Smooth muscle cell (in vitro differentiated cells): ENCODE results near the gene MUTYH. TPM values are rescaled to one million over a fixed set of nuclear protein-coding genes. Genes with fewer than 3 reads are reported as not detected.
"Not testable (repeated sequence)": the region's sequence is repeated elsewhere in the genome, so short reads cannot be mapped to it uniquely, and the experiment has no call there.

ENCODE experiments used
- DNase-seq: peaks from one replicate; lab custom pipeline; 2025; ENCODE audit not compliant: unreplicated experiment; lab: John Stamatoyannopoulos, UW
- H2AFZ ChIP-seq: fragments of 200-600 bp; sonication (generic); 2 replicates; pipeline ENCODE4 v1.6.0; 2016; ENCODE audit warnings: antibody characterized with exemption, low read depth, mild to moderate bottlenecking
- H3F3A ChIP-seq: fragments of 200-600 bp; sonication (generic); 2 replicates; pipeline ENCODE4 v1.6.0; 2017; ENCODE audit warnings: antibody characterized with exemption, low read depth
- H3K27ac ChIP-seq: fragments of 200-600 bp; sonication (generic); 2 replicates; pipeline ENCODE4 v1.5.1; 2016; ENCODE audit warnings: low read depth, mild to moderate bottlenecking
- H3K27me3 ChIP-seq: fragments of 200-600 bp; sonication (generic); 2 replicates; pipeline ENCODE4 v1.6.1; 2016; ENCODE audit warnings: low read depth, mild to moderate bottlenecking
- H3K36me3 ChIP-seq: fragments of 200-600 bp; sonication (generic); 2 replicates; pipeline ENCODE4 v1.5.1; 2016; ENCODE audit warnings: low read depth
- H3K4me1 ChIP-seq: fragments of 200-600 bp; sonication (generic); 2 replicates; pipeline ENCODE4 v1.5.1; 2016; ENCODE audit warnings: low read depth
- H3K4me2 ChIP-seq: fragments of 200-600 bp; sonication (generic); 2 replicates; pipeline ENCODE4 v1.6.0; 2016; ENCODE audit warnings: mild to moderate bottlenecking
- H3K4me3 ChIP-seq: fragments of 200-600 bp; sonication (generic); 2 replicates; pipeline ENCODE4 v1.5.1; 2016; ENCODE audit warnings: mild to moderate bottlenecking
- H3K79me2 ChIP-seq: fragments of 200-600 bp; sonication (generic); 2 replicates; pipeline ENCODE4 v1.6.0; 2016; ENCODE audit warnings: low read depth, mild to moderate bottlenecking
- H3K9ac ChIP-seq: fragments of 200-600 bp; sonication (generic); 2 replicates; pipeline ENCODE4 v1.6.0; 2016; ENCODE audit warnings: low read depth
- H3K9me3 ChIP-seq: fragments of 200-600 bp; sonication (generic); replicated peaks from 2 replicates; pipeline ENCODE4 v1.5.1; 2016; ENCODE audit warnings: low read depth
- H4K20me1 ChIP-seq: fragments of 200-600 bp; sonication (generic); 2 replicates; pipeline ENCODE4 v1.6.0; 2016; ENCODE audit warnings: low read depth
- CTCF ChIP-seq: fragments of 200-600 bp; sonication (generic); IDR thresholded peaks from 2 replicates; pipeline ENCODE4 v1.5.1; 2017; ENCODE audit warnings: borderline replicate concordance, mild to moderate bottlenecking, antibody characterized with exemption; ENCODE audit not compliant: insufficient read depth, poor library complexity, severe bottlenecking
- WGBS: methylation state at CpG from one replicate; pipeline ENCODE4 v1.1.7; 2016; ENCODE audit warnings: low lambda C conversion rate; 5-methylcytosine and 5-hydroxymethylcytosine counted together
- polyA plus RNA-seq: library from polyadenylated mRNA; unstranded; fragments of >200 nt; fragmentation: Nextera tagmentation; extraction: Ambion mirVana; gene quantifications from 2 replicates; pipeline ENCODE4 v1.2.1, GENCODE V29; 2016
- total RNA-seq: library from RNA; depleted of rRNA; stranded (reverse); fragments of >200 nt; gene quantifications from 2 replicates; pipeline ENCODE4 v1.2.3, GENCODE V29; 2014

The MUTYH gene
- total and polyA plus RNA-seq, 2 experiments from 2014 or later, result 12.1 to 16.5 TPM

- WGBS, result 76% methylated on average over 2 of the region's 2 CpGs
- H3K36me3 ChIP-seq, result no peaks in the 10 kb centered on the region
- no peaks in the 10 kb centered on the region for H3K9me3 ChIP-seq
- no peaks in the 10 kb centered on the region for H3F3A ChIP-seq
- no peak overlapping the region for H3K4me2 ChIP-seq
- DNase-seq, result no peak
- no peak overlapping the region for H2AFZ ChIP-seq
- H3K27ac ChIP-seq, result no peak overlapping the region
- H3K4me3 ChIP-seq, result no peak overlapping the region
- no peaks in the 10 kb centered on the region for H3K4me1 ChIP-seq
- H4K20me1 ChIP-seq, result no peaks in the 10 kb centered on the region
- H3K9ac ChIP-seq, result no peak overlapping the region
- no peak for TF ChIP-seq CTCF
- H3K79me2 ChIP-seq, result no peaks in the 10 kb centered on the region
- no peaks in the 10 kb centered on the region for H3K27me3 ChIP-seq
Measured at GRCh38 chr1:45291716-45292115, 48.5 kb downstream of the MUTYH start.

GRCh38 chr1:45291002-45291401, 49.2 kb downstream of the MUTYH start:
- H3F3A ChIP-seq, H3K79me2 ChIP-seq, H3K9ac ChIP-seq, H3K27ac ChIP-seq, H3K4me1 ChIP-seq, H4K20me1 ChIP-seq, H3K36me3 ChIP-seq, H2AFZ ChIP-seq, H3K4me2 ChIP-seq, H3K9me3 ChIP-seq, DNase-seq, H3K4me3 ChIP-seq, H3K27me3 ChIP-seq: not testable (repeated sequence)
- WGBS, result 91% methylated on average over 6 of the region's 6 CpGs

GRCh38 chr1:45286521-45286920, 53.7 kb downstream of the MUTYH start:
- not testable (repeated sequence) for H3K79me2 ChIP-seq, H4K20me1 ChIP-seq, H2AFZ ChIP-seq, H3F3A ChIP-seq, H3K4me3 ChIP-seq, H3K4me1 ChIP-seq, H3K36me3 ChIP-seq, H3K9ac ChIP-seq, H3K4me2 ChIP-seq, H3K27ac ChIP-seq, H3K27me3 ChIP-seq, H3K9me3 ChIP-seq, DNase-seq
- WGBS, result 79% methylated on average over 3 of the region's 3 CpGs

- 95% methylated on average over 9 of the region's 9 CpGs for WGBS
- not testable (repeated sequence) for H3K9ac ChIP-seq, H3F3A ChIP-seq
Measured at GRCh38 chr1:45284858-45285257, 55.4 kb downstream of the MUTYH start.

GRCh38 chr1:45282351-45282750, 57.9 kb downstream of the MUTYH start:
- H4K20me1 ChIP-seq, result no peaks in the 10 kb centered on the region
- H3F3A ChIP-seq, result no peaks in the 10 kb centered on the region
- no peaks in the 10 kb centered on the region for H3K79me2 ChIP-seq
- H3K27me3 ChIP-seq, result no peaks in the 10 kb centered on the region
- no peak overlapping the region for H2AFZ ChIP-seq
- H3K4me2 ChIP-seq, result no peak overlapping the region
- H3K36me3 ChIP-seq, result no peaks in the 10 kb centered on the region
- H3K4me3 ChIP-seq, result no peak overlapping the region
- no peaks in the 10 kb centered on the region for H3K9me3 ChIP-seq
- H3K27ac ChIP-seq, result no peak overlapping the region
- 89% methylated on average over 3 of the region's 3 CpGs for WGBS
- no peaks in the 10 kb centered on the region for H3K4me1 ChIP-seq
- TF ChIP-seq CTCF, result no peak
- H3K9ac ChIP-seq, result no peak overlapping the region
- DNase-seq, result no peak

More at GRCh38 chr1:45284858-45285257, 55.4 kb downstream of the MUTYH start:
- H3K9me3 ChIP-seq, H4K20me1 ChIP-seq, H3K79me2 ChIP-seq, H3K4me1 ChIP-seq, H3K27me3 ChIP-seq, H3K4me2 ChIP-seq, DNase-seq, H3K36me3 ChIP-seq, H2AFZ ChIP-seq, H3K4me3 ChIP-seq, H3K27ac ChIP-seq: not testable (repeated sequence)

Other genes with a start within 250 kb of the MUTYH start
- gene ZSWIM5, start 133.8 kb downstream of the MUTYH start, total RNA-seq, result 0.13 and 0.22 TPM in 2 replicates
- 0.26 and 0.58 TPM in 2 replicates for gene ZSWIM5, start 133.8 kb downstream of the MUTYH start, polyA plus RNA-seq
- not detected in 2 replicates for gene HPDL, start 13.5 kb downstream of the MUTYH start, total RNA-seq
- gene HPDL, start 13.5 kb downstream of the MUTYH start, polyA plus RNA-seq, result 0.96 and 0.98 TPM in 2 replicates
- 3.2 and 3.3 TPM in 2 replicates for gene TOE1, start 270 bp downstream of the MUTYH start, total RNA-seq
- gene TOE1, start 270 bp downstream of the MUTYH start, polyA plus RNA-seq, result 2.8 and 3.3 TPM in 2 replicates
- gene TESK2, start 150.7 kb upstream of the MUTYH start, total RNA-seq, result 3.4 and 4.3 TPM in 2 replicates
- gene TESK2, start 150.7 kb upstream of the MUTYH start, polyA plus RNA-seq, result 1.3 and 2.3 TPM in 2 replicates
- 0.18 and 2.4 TPM in 2 replicates for gene CCDC163, start 159.6 kb upstream of the MUTYH start, total RNA-seq
- 1.3 and 2.1 TPM in 2 replicates for gene CCDC163, start 159.6 kb upstream of the MUTYH start, polyA plus RNA-seq
- 2.5 and 3.0 TPM in 2 replicates for gene MMACHC, start 159.9 kb upstream of the MUTYH start, total RNA-seq
- gene MMACHC, start 159.9 kb upstream of the MUTYH start, polyA plus RNA-seq, result 1.3 and 1.8 TPM in 2 replicates
- 299 and 303 TPM in 2 replicates for gene PRDX1, start 181.4 kb upstream of the MUTYH start, total RNA-seq
- gene PRDX1, start 181.4 kb upstream of the MUTYH start, polyA plus RNA-seq, result 369 and 409 TPM in 2 replicates
- 64.1 and 91.4 TPM in 2 replicates for gene AKR1A1, start 210.4 kb upstream of the MUTYH start, total RNA-seq
- gene AKR1A1, start 210.4 kb upstream of the MUTYH start, polyA plus RNA-seq, result 135 and 148 TPM in 2 replicates
- gene NASP, start 243.6 kb upstream of the MUTYH start, total RNA-seq, result 40.4 and 83.0 TPM in 2 replicates
- gene NASP, start 243.6 kb upstream of the MUTYH start, polyA plus RNA-seq, result 44.9 and 64.2 TPM in 2 replicates